Measurements from ENCODE around the gene ABHD4.

DNA sequence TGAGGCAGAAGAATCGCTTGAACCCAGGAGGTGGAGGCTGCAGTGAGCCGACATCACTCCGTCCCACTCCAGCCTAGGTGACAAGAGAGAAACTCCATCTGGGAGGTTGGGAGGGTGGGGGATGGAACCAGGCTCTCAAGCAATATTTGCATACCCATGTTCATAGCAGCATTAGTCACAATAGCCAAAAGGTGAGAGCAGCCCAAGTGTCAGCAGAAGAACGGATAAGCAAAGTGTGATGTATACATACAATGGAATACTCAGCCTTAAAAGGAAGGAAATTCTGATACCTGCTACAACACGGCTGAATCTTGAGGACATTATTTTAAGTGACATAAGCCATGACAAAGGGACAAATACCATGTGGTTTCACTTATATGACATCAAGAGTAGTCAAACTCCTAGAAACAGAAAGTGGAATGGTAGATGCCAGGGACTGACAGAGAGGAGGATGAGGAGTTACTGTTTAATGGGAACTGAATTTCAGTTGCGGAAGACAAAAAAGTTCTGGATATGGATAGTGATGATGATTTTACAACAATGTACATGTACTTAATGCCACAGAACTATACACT lies 20.7 kb upstream of the ABHD4 start:
- TF ChIP-seq, protein P1, sequence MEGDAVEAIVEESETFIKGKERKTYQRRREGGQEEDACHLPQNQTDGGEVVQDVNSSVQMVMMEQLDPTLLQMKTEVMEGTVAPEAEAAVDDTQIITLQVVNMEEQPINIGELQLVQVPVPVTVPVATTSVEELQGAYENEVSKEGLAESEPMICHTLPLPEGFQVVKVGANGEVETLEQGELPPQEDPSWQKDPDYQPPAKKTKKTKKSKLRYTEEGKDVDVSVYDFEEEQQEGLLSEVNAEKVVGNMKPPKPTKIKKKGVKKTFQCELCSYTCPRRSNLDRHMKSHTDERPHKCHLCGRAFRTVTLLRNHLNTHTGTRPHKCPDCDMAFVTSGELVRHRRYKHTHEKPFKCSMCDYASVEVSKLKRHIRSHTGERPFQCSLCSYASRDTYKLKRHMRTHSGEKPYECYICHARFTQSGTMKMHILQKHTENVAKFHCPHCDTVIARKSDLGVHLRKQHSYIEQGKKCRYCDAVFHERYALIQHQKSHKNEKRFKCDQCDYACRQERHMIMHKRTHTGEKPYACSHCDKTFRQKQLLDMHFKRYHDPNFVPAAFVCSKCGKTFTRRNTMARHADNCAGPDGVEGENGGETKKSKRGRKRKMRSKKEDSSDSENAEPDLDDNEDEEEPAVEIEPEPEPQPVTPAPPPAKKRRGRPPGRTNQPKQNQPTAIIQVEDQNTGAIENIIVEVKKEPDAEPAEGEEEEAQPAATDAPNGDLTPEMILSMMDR (IDR thresholded peaks at IDR 0.05): no peak
- no peak for TF ChIP-seq POLR2A (IDR thresholded peaks at IDR 0.05)
